Lower lobe of right lung (tissue), 2 donors: ENCODE results near the gene PTP4A1. TPM values are rescaled to one million over a fixed set of nuclear protein-coding genes. Genes with fewer than 3 reads are reported as not detected.

Experiments
- ATAC-seq, 2 donors: fragments of 200-7000 bp; cut with Tn5 transposase; one replicate each; pipeline ENCODE4 v1.9.1; 2020 to 2022; ENCODE audit warnings: mild to moderate bottlenecking in 2 of 2, moderate library complexity in 2 of 2
- DNase-seq: peaks from one replicate; pipeline ENCODE4 v3.0.0-alpha.2; 2020
- H3K27ac ChIP-seq: fragments of 200-600 bp; one replicate; pipeline ENCODE4 v1.8.0; 2022
- H3K27me3 ChIP-seq: fragments of 200-600 bp; one replicate; pipeline ENCODE4 v1.8.0; 2022; ENCODE audit warnings: low read depth
- H3K36me3 ChIP-seq: fragments of 200-600 bp; one replicate; pipeline ENCODE4 v1.8.0; 2022; ENCODE audit warnings: mild to moderate bottlenecking
- H3K4me1 ChIP-seq: fragments of 200-600 bp; one replicate; pipeline ENCODE4 v1.8.0; 2022
- H3K4me3 ChIP-seq: fragments of 200-600 bp; one replicate; pipeline ENCODE4 v1.8.0; 2022; ENCODE audit warnings: mild to moderate bottlenecking
- H3K9me3 ChIP-seq: fragments of 200-600 bp; one replicate; pipeline ENCODE4 v1.8.0; 2022
- CTCF ChIP-seq: fragments of 200-600 bp; IDR thresholded peaks from one replicate; pipeline ENCODE4 v1.8.0; 2022; ENCODE audit warnings: antibody characterized with exemption, mild to moderate bottlenecking
- intact Hi-C: fragments of 100-400 bp; cut with DNase I; formaldehyde crosslinking; loops from one replicate; pipeline ENCODE4 v1.11.0; 2022
- total RNA-seq: library from RNA; stranded (reverse); fragmentation: NEBNext Ultra II Directional; extraction: Animal tissue kit (Norgen Biotek cat#: 25700); gene quantifications from one replicate; pipeline ENCODE4 v1.2.1, GENCODE V29; 2021
- donor health status: DM: no; HTN: yes; CAD: no; lungs with severe emphysema.

The PTP4A1 gene
- total RNA-seq, 1 donor from 2014 or later, result 57.6 TPM

GRCh38 chr6:63543982-63544381 lies 28.3 kb upstream of the PTP4A1 start:
- no peak overlapping the region for H3K4me3 ChIP-seq
- DNase-seq (no peak), ATAC-seq (no peak)
- no peak overlapping the region for H3K27ac ChIP-seq
- intact Hi-C loops, result no loop called here
- H3K36me3 ChIP-seq, result no peaks in the 10 kb centered on the region
- H3K9me3 ChIP-seq, result no peaks in the 10 kb centered on the region
- no peaks in the 10 kb centered on the region for H3K27me3 ChIP-seq
- no peaks in the 10 kb centered on the region for H3K4me1 ChIP-seq
- no peak for TF ChIP-seq CTCF

DNA sequence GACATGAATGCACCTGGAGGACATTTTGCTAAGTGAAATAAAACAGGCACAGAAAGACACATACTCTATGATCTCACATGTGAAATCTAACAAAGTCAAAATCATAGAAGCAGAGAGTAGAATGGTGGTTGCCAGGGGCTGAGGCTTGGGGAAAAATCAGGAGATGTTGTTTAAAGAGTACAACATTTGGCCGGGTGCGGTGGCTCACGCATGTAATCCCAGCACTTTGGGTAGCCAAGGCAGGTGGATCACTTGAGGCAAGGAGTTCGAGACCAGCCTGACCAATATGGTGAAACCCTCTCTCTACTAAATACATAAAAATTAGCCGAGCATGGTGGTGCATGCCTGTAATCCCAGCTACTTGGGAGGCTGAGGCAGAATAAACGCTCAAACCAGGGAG lies 26.0 kb upstream of the PTP4A1 start:
- Histone ChIP-seq H3K9me3 (no peaks in the 10 kb centered on the region), H3K27ac (no peak overlapping the region), H3K4me3 (no peak overlapping the region), H3K4me1 (no peaks in the 10 kb centered on the region), H3K27me3 (no peaks in the 10 kb centered on the region), H3K36me3 (no peaks in the 10 kb centered on the region)
- ATAC-seq (no peak), DNase-seq (no peak)
- intact Hi-C loops, result no loop called here
- TF ChIP-seq CTCF, result no peak

- Histone ChIP-seq H3K9me3 (no peaks in the 10 kb centered on the region), H3K27ac (no peak overlapping the region), H3K27me3 (no peaks in the 10 kb centered on the region), H3K4me3 (no peak overlapping the region), H3K4me1 (no peaks in the 10 kb centered on the region), H3K36me3 (no peaks in the 10 kb centered on the region)
- no peak for DNase-seq
- intact Hi-C loops, result no loop called here
- TF ChIP-seq CTCF, result no peak
- no peak for ATAC-seq
Observed at GRCh38 chr6:63546697-63547096, 25.6 kb upstream of the PTP4A1 start.

- DNase-seq (no peak), ATAC-seq (no peak)
- Histone ChIP-seq H3K9me3 (no peaks in the 10 kb centered on the region), H3K4me3 (no peak overlapping the region), H3K4me1 (no peaks in the 10 kb centered on the region), H3K27ac (no peak overlapping the region), H3K27me3 (no peaks in the 10 kb centered on the region), H3K36me3 (no peaks in the 10 kb centered on the region)
- no peak for TF ChIP-seq CTCF
- intact Hi-C loops, result no loop called here
Observed at GRCh38 chr6:63549076-63549475, 23.2 kb upstream of the PTP4A1 start.

DNA sequence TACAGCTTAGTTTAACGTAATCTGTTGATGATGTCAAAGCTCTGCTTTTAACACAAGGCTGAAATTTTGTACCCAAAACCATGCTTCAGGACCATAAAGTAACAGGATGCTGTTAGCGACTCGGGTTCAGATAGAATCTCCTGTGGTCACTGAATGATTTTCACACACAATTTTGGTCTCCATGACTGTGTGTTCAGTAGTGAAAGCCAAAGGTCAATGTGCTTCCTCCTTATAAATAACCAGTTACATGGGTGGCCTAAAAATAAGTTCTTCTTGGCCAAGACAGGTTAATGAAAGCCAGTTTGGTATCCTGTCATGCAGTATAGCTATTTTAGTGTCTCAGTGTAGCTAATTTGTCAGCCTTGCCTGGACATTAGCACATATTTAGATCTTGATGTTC lies 19.1 kb upstream of the PTP4A1 start:
- Histone ChIP-seq H3K9me3 (no peaks in the 10 kb centered on the region), H3K4me3 (no peak overlapping the region), H3K4me1 (no peaks in the 10 kb centered on the region), H3K27ac (no peak overlapping the region), H3K36me3 (no peaks in the 10 kb centered on the region), H3K27me3 (no peaks in the 10 kb centered on the region)
- DNase-seq, result no peak
- ATAC-seq, result no peak
- intact Hi-C loops, result no loop called here
- TF ChIP-seq CTCF, result no peak

- no peak for TF ChIP-seq CTCF
- Histone ChIP-seq H3K27me3 (no peaks in the 10 kb centered on the region), H3K36me3 (no peaks in the 10 kb centered on the region), H3K27ac (no peak overlapping the region), H3K4me3 (no peak overlapping the region), H3K9me3 (no peaks in the 10 kb centered on the region), H3K4me1 (no peaks in the 10 kb centered on the region)
- intact Hi-C loops, result no loop called here
- DNase-seq (no peak), ATAC-seq (no peak)
Observed at GRCh38 chr6:63553900-63554299, 18.4 kb upstream of the PTP4A1 start.
